ENCODE results near the gene UBAC1.
"Not testable (repeated sequence)": the region's sequence is repeated elsewhere in the genome, so short reads cannot be mapped to it uniquely, and the experiment has no call there.

Gene UBAC1

DNA sequence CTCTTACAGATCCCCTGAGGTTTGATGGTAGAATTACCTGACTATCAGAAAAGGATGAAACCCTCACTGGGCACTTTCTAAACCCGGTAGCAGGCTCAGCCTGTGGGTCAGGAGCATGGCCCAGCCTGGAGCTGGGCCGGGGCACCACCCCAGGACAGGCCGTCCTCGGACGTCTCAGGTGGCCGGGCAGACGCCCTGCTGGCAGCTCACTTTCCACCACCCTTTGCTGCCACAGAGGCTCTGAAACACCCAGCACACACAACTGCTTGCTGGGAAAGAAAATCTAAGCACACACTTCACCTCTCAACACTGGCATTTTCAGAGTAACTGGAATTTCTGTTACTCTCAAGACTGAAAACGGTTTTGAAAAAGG is 4.4 kb downstream of the UBAC1 start:
- no peak for FAIRE-seq

DNA sequence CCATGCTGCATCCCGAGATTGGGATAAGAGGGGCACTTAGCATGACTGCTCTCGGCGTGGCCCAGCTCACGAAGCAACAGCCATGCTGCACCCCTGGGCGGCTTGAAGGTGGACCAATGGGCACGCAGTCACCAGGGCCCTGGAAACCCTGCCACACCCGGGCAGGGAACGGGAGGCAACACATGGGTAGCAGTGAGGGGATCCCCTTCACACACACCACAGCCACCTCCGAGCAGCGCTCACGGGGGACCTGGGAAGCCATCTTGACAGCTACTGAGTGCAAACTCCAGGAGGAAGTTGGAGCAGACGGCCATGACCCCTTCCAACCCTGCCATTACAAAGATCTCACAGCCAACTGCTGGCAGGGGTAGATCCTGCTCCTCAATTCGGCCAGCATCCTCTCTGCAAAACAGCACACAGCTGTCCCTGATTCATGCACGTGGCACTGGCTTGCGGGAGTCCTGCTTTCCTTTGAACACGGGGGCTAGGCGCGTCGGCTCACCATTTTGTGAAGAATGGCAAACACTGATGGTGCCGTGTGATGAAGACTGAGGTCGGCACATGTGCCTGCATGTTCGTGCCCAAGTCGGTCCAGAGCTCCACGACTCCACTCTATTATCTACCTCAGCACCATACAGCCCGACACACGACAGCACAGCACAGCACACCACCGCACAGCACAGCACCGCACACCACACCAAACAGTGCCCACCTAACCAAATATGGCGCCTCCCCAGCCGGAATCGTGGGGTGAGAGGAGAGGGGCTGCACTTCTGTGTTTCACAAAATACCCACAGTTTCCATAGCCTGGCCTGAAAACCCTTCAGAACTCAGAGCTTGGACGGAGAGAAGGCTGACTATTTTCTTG is 5.0 kb downstream of the UBAC1 start:
- FAIRE-seq: no peak

DNA sequence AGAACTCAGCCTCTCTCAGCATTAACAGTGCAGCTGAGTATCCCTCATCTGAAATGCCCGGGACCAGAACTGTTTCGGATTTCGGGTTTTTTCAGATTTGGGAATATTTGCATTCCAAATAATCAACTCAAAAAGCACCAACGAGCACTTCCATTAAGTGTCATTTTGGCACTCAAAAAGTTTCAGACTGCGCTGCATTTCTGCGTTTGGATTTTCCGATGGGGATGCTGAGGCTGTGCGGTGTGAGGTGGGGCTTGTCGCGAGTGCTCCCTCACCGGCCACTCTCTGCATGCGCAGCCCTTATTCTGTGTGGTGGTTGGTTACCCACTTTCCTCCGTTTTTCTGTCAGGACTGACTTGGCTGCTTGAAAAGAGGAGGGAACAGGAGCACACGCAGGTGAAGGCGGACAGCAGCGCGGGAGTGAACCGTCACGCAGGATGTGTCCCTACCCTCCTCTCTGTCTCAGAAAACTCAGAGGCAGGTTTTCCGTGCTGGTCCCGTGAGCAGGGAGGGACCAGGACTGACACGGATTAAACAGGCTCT is 8.4 kb downstream of the UBAC1 start:
- no peak for FAIRE-seq

DNA sequence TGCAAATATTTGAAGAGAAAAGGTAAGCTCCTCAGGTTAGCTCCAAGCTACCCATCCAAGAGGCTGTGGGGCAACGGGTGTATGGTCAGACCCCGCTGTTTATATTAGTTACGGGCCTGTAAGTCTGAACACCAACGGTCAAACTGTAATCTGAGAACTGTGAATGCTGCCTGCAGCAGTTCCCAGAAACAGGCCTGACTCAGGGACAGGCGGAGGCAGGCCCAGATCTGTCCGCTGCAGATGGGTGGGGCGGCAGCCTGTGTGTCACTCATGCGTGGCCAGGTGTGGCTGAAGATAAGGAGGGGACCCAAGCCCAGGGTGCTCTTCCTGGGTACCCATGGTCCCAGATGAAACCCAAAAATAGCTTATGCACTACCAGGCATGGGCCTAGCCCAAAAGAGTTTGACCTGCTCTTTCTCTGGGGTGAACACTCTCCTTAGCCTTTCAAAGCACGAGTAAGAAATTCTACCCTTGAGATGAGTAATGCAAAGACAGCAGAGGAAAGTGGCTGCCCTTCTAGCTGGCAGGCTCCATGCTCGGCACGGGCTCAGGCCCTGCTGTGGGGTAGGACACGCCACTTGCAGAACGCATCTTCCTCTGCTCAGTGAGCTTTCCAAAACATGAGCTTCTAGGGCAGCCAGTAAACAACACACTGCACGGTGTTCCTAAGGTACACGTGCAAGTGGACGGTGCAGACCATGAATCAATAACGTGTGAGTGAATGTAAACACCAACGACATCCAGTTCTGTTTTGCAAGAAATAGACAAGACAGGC is 9.1 kb downstream of the UBAC1 start:
- no peak for FAIRE-seq

DNA sequence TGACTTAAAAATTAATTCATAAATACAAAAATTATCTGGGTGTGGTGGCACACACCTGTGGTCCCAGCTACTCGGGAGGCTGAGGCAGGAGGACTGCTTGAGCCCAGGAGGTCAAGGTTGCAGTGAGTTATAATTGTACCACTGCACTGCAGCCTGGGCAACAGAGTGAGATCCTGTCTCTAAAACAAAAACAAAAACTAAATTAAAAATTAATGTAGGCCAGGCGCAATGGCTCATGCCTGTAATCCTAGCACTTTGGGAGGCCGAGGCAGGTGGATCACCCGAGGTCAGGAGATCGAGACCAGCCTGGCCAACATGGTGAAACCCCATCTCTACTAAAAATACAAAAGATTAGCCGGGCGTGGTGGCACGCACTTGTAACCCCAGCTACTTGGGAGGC is 9.9 kb downstream of the UBAC1 start:
- FAIRE-seq: not testable (repeated sequence)

DNA sequence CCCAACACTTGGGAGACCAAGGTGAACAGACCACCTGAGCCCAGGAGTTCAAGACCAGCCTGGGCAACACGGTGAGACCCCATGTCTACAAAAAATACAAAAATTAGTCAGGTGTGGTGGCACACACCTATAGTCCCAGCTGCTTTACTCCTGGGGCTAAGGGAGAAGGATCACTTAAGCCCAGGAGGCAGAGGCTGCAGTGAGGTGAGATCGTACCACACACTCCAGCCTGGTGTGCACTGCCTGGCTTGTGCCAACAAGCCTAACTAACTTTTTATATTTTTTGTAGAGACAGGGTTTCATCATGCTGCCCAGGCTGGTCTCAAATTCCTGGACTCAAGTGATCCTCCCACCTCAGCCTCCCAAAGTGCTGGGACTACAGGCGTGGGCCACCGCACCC is 10.3 kb downstream of the UBAC1 start:
- FAIRE-seq: not testable (repeated sequence)

DNA sequence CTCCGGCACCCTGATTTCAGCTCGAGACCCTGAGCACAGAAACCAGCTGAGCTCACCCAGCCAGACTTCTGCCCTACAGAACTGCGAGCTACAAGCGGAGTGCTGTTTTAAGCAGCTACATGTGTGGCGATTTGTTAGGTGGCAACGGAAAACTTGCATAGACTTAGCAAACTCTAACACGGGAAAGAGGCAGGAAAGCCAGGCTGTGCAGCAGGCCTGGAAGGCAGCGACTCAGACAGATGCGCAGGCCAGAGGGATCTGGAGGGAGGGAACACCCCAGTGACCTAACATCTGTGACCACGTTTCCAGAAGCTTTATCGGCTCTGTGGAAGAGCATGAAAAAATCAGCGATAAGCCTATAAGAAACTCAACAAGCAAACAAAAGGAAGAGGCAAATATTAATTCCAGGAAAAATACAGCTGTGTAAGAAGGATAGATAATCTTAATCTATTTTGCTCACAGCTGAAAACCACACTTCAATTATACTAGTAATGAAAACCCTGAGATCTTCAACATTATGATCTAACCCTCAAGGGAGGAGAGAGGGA is 11.0 kb downstream of the UBAC1 start:
- FAIRE-seq: no peak

DNA sequence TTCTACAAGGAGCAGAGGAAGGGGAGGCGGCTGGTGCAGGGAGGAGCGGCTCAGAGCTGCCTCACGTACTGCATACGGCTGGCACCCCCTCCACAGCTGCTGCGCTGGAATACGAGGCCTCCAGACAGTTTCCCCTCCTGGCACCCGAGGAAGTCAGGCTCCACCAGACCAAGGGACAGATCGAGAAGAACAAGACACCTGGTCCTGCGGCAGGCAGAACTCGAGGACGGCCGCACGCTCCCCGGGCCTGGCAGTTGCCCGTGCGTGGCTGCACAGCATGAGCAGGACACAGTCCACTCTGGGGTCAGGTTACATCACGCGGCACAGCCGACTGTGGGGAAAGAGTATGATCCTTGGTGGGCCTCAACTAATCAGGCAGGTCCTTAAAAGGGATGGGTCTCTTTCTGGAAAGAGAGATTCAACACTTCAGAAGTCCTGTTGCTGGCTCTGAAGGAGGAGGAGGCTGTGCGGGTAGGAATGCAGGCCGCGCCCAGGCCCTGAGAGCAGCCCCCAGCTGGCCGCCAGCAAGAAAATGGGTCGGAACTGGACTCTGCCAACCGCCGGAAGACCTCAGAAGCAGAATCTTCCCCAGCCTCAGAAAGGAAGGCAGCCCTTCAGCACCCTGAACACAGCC is 11.6 kb downstream of the UBAC1 start:
- no peak for FAIRE-seq

DNA sequence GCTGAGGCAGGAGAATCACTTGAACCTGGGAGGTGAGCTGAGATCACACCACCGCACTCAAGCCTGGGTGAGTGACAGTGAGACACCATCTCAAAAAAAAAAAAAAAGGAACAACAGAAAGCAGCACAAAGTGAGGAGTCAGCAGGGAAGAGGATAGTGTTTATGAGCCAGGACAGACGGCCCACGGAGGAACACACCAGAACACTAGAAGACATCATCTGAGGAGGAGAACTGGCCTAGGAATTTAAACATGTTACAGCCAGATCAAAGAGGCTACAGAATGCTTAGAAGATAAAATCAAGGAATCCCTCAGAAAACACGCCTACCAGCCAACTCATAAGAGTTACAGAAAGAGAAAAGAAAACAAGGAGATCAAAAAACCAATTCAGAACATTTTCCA is 12.2 kb downstream of the UBAC1 start:
- no peak for FAIRE-seq

DNA sequence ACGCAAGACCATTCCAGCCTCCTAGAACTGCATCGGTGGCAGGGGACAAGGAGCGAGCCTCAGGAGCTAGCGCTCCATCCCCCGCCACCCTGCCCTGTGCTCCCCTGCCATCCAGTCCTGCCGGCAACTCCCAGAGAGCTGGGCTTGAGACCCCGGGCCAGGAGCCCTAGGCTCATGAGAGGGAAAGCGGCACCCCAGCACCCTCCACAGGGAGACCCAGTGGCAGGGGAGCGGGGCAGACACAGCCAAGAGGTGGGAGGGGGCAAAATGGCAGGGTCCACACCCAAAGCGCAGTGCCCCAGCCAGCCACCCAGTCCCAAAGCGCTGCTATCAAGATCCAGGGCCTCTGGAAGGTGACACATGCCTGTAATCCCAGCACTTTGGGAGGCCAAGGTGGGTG is 12.7 kb downstream of the UBAC1 start:
- FAIRE-seq: no peak

DNA sequence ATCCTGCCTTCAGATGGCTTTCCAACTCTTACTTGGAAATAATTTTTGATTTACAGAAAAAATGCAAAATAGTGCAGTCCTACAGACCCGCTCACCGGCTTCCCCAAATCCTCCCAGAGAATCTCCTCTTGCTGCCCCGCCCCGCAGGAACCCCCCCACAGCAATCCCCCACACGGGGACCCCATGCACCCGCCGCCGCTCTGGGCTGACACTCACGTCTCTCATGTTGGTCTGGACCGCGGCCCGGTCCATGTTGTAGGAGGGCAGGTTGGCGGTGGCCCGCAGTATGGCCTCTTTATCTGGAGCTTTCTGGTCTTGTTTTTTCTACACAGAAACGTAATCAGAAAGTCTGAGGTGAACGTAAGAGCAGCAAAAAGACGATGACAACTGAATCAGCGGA is 13.6 kb downstream of the UBAC1 start:
- no peak for FAIRE-seq

DNA sequence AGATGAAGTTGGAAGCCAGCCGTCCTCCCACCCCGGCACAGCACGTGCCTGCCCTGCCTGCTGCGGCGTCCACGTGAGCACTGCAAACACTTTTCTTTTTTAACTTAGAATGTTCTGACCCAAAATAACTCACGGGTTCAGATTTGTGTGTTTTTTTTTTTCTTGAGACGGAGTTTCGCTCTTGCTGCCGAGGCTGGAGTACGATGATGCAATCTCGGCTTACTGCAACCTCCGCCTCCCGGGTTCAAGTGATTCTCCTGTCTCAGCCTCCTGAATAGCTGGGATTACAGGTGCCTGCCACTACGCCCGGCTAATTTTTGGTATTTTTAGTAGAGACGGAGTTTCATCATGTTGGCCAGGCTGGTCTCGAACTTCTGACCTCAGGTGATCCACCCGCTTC is 14.1 kb downstream of the UBAC1 start:
- not testable (repeated sequence) for FAIRE-seq

DNA sequence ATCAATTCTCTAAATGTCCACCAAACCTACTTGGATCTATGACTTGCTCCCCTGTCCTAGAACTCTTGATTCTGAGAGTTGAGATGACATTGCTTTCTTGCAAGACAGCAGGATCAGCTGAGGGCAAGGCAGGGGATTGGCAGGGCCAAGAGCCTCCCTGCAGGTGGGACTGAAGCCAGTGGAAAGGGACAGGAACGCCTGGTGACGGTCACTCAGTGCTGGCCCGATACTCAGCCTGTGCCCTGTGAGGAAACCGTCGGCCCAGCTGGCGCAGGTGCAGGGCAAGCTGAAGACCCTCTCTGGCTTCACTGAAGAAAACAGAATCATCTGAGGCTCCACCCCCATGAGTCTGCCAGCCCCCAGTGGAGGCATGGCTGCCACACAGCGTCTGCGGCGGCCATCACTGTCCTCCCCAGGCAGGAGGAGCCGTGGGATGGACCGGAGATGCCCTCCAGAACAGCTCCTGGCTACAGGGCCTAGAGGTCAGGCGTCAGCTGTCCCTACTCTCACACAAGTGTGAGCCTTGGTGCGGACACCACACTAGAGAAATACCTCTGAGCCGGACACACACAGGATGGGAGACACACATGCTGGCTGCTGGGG is 14.7 kb downstream of the UBAC1 start:
- FAIRE-seq: no peak

DNA sequence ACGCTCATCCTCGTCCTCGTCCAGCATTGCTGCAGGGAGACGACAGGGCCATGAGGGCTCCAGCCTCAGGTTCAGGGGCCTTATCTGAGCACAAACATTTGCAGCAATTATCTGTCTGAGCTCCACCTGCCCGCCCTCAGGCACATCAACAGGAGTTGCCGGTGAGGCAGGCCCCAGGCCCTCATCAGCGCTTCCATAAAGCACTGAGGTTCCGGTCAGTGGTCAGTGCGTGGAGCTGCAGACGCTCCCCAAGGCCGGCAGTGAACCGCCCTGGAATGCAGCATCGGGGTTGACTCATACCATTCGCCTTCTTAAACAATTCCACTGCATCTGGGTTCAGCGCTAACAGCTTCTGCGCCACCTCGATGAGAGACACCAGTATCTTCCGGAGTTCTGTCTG is 15.2 kb downstream of the UBAC1 start:
- FAIRE-seq: no peak

DNA sequence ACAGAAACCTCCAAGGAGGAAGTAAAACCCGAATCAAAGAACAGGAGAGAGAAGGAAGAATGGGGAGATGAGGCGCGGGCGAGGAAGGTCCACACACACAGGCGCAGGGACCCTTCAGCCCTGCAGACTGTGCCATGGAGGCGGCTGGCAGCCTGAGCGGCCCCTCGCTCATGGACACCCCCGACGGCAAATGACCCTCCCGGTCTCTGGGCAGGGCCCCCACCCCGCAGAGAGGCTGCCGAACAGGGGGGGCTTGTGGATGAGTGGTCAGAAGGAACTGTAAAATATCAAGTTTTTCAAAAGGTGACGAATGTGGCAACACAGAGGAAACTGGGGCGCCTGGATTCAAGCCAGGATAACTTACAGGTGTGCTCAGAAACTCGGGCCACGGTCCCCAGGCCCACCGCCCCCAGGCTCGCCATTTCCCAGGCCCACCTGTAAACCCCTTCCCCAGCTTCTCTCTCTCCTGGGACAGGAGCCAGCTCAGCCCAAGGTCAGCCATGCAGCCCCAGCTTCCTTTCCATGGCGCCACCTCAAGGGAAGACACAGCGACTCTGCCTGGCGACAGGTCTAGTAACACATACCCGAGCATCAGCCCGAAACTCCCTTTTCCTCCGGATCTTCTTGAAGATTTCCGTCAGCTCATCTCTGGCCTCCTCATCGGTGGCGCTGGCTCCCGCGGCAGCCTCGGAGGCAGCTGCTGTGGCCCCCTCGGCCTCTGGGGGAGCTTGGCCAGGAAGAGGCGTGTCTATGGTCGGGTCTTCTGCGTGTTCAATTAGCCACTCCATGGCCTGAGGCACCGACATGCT is 16.5 kb downstream of the UBAC1 start:
- no peak for FAIRE-seq

DNA sequence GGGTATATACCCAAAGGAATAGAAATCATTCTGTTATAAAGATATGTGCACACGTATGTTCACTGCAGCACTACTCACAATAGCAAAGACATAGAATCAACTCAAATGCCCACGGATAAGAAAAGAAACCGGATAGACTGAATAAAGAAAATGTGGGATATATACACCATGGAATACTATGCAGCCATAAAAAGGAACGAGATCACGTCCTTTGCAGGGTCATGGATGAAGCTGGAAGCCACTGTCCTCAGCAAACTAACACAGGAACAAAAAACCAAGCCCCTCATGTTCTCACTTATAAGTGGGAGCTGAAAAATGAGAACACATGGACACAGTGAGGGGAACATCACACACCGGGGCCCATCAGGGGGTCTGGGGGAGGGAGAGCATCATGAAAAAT is 17.6 kb downstream of the UBAC1 start:
- not testable (repeated sequence) for FAIRE-seq

DNA sequence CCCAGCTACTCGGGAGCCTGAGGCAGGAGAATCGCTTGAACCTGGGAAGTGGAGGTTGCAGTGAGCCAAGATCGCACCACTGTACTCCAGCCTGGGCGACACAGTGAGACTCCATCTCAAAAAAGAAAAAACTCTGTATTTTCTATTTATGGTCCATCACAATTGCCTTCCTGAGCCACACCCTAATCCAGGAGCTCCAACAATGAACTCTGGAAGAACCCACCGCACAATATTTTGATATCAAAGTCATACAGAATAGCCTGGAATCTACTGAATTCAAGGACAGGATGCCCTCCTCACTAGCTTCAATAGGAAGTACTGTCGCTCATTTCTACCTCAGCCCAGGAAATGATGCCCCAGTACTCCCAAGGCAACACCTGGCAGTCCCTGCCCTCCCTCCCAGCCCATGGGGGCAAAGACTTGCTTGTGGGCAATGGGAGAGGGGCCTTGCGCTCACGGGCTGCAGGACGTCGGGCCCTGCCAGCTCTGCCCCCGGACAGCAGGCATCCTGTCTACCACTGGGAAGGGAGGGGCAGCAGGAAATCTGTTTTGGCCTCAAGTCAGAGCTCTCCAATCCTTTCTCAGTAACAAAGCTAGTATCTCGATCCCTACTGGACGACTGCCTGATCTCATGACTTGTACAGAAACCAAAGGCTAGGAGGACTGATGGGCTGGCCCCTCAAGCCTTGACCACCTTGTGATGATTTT is 19.7 kb downstream of the UBAC1 start:
- no peak for FAIRE-seq

DNA sequence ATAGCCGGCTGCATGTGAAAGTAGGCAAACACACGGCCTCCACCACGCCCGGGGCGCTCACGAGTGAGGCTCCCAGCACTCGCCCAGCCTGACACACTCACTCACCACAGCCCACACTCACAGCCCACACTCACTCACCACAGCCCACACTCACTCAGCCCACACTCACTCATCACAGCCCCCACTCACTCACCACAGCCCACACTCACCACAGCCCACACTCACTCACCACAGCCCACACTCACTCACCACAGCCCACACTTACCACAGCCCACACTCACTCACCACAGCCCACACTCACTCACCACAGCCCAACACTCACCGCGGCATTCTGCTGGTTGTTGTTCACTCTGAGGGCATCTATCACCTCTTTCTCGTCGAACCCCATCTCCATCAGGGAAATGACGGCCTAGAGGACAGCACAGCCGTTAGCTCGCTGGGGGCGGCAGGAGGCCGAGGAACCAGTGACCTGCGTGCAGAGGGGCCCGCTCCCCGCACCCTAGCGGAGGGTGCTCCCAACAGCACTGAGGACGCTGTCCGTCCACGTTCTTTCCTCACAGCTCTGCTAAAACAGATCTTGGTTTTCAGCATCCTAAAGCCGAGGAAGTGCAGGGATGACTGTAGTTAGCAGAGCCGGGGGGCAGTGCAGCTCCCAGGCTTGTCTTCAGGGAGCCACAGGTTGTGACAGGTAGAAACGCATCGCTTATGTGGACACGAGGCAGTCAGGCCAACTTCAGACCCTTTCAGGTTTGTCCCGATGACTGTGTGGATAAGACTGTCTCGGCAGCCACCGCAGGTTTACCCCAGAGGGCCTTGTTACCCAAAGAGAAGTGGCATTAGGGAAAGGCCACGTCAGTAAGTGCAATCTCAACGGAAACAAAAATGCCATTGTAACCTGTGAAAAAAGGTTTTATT is 21.6 kb downstream of the UBAC1 start:
- no peak for FAIRE-seq

DNA sequence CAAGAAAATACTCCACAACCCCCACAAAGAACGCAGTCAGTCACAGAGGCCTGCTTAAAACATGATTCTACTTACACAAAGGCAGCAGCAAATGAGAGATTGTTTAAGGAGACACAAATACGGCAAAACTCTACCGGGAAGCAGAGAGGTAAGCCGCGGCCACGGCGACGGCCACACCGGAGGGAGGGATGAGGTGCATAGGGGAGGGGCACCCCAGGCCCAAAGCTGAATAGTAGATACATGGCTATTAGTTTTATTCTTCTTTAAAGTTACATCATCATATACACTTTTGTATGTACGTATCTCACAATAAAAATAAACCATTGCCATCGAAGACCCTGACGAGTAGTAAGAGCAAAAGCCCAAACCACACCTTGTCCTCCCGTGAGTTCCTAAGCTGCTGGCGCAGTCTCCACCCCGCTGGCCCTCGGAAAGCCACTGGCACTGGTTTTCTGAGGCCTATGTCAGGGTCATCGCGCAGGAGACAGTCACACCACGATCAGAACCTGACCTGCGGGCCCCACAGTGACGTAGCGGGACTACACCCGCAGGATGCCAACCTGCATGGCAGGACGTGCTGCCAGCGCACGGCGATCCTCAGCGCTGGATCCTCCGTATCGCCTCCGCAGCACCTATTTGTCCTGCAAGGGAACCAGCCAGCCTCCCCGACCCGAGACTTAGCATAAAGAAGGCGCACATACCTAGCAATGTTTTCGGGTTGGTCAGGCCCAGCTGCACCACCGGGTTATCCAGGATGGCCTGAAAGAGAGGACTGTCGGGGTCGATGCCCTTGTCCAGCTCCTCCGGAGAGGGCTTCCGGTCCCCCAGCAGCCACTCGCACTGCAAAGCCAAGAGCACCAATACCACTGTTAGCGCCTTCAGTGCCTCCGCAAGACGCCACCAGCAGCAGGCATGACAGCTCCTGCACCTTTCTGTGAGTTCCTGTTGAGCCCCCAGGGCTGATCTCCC is 23.4 kb downstream of the UBAC1 start:
- no peak for FAIRE-seq

Data from TTC549 (cell line).